Measurements from ENCODE around the gene CFAP43.
A peak's percentile ranks its signal among the peaks of the same experiment; 100 is the strongest.

CFAP43 gene

GRCh38 chr10:104150139-104150538, 82.0 kb downstream of the CFAP43 start:
- TF ChIP-seq ZFX (IDR thresholded peaks at IDR 0.05): no peak
- no peak for TF ChIP-seq CTCF (conservative IDR thresholded peaks at IDR 0.05)
- no peak overlapping the region for H3K27ac ChIP-seq

- H3K27ac ChIP-seq: no peak overlapping the region
- TF ChIP-seq ZFX (IDR thresholded peaks at IDR 0.05): no peak
- TF ChIP-seq CTCF (conservative IDR thresholded peaks at IDR 0.05): no peak
These were observed 85.3 kb downstream of the CFAP43 start for GRCh38 chr10:104146882-104147281.

- TF ChIP-seq ZFX (IDR thresholded peaks at IDR 0.05) (no peak), CTCF (conservative IDR thresholded peaks at IDR 0.05) (no peak)
- H3K27ac ChIP-seq: no peak overlapping the region
These were observed 87.2 kb downstream of the CFAP43 start for GRCh38 chr10:104144931-104145330.

GRCh38 chr10:104143829-104144228, 88.3 kb downstream of the CFAP43 start:
- TF ChIP-seq ZFX (IDR thresholded peaks at IDR 0.05) (no peak), CTCF (conservative IDR thresholded peaks at IDR 0.05) (no peak)
- no peak overlapping the region for H3K27ac ChIP-seq

- no peak for TF ChIP-seq ZFX (IDR thresholded peaks at IDR 0.05)
- no peak for TF ChIP-seq CTCF (conservative IDR thresholded peaks at IDR 0.05)
- no peak overlapping the region for H3K27ac ChIP-seq
These were observed 90.1 kb downstream of the CFAP43 start for GRCh38 chr10:104142081-104142480.

GRCh38 chr10:104139221-104139620, 92.9 kb downstream of the CFAP43 start:
- TF ChIP-seq CTCF (conservative IDR thresholded peaks at IDR 0.05) (peak; percentile 69), ZFX (IDR thresholded peaks at IDR 0.05) (no peak)
- H3K27ac ChIP-seq: no peak overlapping the region

- no peak overlapping the region for H3K27ac ChIP-seq
- no peak for TF ChIP-seq ZFX (IDR thresholded peaks at IDR 0.05)
- no peak for TF ChIP-seq CTCF (conservative IDR thresholded peaks at IDR 0.05)
These were observed 94.0 kb downstream of the CFAP43 start for GRCh38 chr10:104138131-104138530.

All from C4-2B (cell line).